Astrocyte (in vitro differentiated cells and primary cell): ENCODE results near the gene GRM2.

Source experiments
- CTCF ChIP-seq: IDR thresholded peaks from 2 replicates; pipeline ENCODE4 v1.5.1; 2011; ENCODE audit warnings: low read depth, mild to moderate bottlenecking, inconsistent platforms, low read length, moderate library complexity; ENCODE audit not compliant: insufficient read depth
- EZH2 ChIP-seq: IDR thresholded peaks from 2 replicates; pipeline ENCODE4 v1.6.1; 2012; ENCODE audit warnings: mild to moderate bottlenecking, low read length, inconsistent platforms; ENCODE audit not compliant: insufficient read depth

GRCh38 chr3:51720292-51721061 lies 13.6 kb downstream of the GRM2 start:
- TF ChIP-seq EZH2, result no peak
- no peak for TF ChIP-seq CTCF
